Activated naive CD4-positive, alpha-beta T cell treated with anti-CD3 and anti-CD28 coated beads for 36 hours (primary cell): ENCODE results near the gene ZNF423. TPM values are rescaled to one million over a fixed set of nuclear protein-coding genes. Genes with fewer than 3 reads are reported as not detected.

Experiments
- CTCF ChIA-PET: fragments of 350-600 bp; sonication (Branson Sonifier 250); formaldehyde crosslinking; loops from one replicate; lab custom pipeline; 2021; ENCODE audit warnings: antibody characterized with exemption; lab: Charles Lee
- DNase-seq: peaks from one replicate; pipeline ENCODE4 v3.0.0-alpha.2; 2020
- H3K27ac Mint-ChIP-seq: one replicate; pipeline ENCODE4 v1.8.0; 2021; ENCODE audit warnings: mild to moderate bottlenecking, mixed read lengths
- H3K27me3 Mint-ChIP-seq: one replicate; pipeline ENCODE4 v1.8.0; 2021; ENCODE audit warnings: low read depth, mixed read lengths
- H3K36me3 Mint-ChIP-seq: one replicate; pipeline ENCODE4 v1.8.0; 2021; ENCODE audit warnings: low read depth, mixed read lengths
- H3K4me1 Mint-ChIP-seq: one replicate; pipeline ENCODE4 v1.8.0; 2021; ENCODE audit warnings: low read depth, mixed read lengths
- H3K4me3 Mint-ChIP-seq: one replicate; pipeline ENCODE4 v1.8.0; 2021; ENCODE audit warnings: mild to moderate bottlenecking, moderate library complexity, mixed read lengths
- H3K9me3 Mint-ChIP-seq: one replicate; pipeline ENCODE4 v1.8.0; 2021; ENCODE audit warnings: mixed read lengths
- intact Hi-C: fragments of 100-400 bp; cut with micrococcal nuclease; formaldehyde crosslinking; loops from one replicate; pipeline ENCODE4 v1.15.1; 2023
- total RNA-seq, 2 experiments: library from RNA; stranded (reverse); gene quantifications; one replicate each; pipeline ENCODE4 v1.2.3, GENCODE V29; 2021

The ZNF423 gene
- total RNA-seq, 2 experiments from 2014 or later, result 0.05 TPM; not detected in 1

DNA sequence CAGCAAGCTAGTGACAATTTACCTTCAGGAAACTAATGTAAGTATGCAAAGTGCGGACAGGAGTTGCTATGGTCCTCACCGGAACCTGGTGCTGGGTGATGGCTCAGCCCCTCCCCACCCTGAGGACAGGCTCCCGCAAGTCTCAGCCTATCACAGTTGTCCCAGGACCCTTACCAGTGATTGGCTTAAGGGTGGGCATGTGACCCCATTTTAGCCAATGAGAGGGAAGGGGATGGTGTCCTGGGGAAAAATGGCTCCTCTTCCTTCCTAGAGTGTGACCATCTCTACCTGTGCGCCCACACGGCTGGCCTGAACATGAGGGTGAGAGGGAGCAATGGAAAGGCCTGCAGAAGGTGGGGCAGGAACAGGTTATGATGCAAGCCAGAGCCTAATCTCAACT lies 401.9 kb downstream of the ZNF423 start:
- Mint-ChIP-seq H3K4me3 (no peak overlapping the region), H3K27me3 (no peaks in the 10 kb centered on the region), H3K36me3 (no peaks in the 10 kb centered on the region), H3K9me3 (no peaks in the 10 kb centered on the region), H3K27ac (no peak overlapping the region), H3K4me1 (no peaks in the 10 kb centered on the region)
- intact Hi-C loops, result no loop called here
- CTCF ChIA-PET, result no interaction called here
- no peak for DNase-seq

DNA sequence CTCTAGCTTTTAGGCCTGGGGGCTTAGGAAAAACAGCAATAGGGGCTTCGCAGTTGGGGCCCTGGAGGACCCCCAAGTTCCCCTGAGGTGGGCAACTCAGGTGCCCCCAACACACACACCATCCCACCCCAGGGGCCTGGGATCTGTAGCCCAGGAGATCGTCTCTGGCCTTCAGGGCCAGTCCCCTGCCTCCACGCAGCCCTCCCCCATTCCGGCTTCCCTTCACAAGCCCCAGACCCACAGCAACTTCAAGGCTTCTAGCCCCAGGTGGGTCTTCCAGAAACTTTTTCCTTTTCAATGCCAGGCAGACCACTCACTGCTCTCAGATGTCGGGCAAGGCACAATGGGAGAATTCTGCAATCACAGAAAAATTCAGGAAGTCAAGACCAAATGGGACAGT lies 402.9 kb downstream of the ZNF423 start:
- Mint-ChIP-seq H3K27me3 (no peaks in the 10 kb centered on the region), H3K4me1 (no peaks in the 10 kb centered on the region), H3K36me3 (no peaks in the 10 kb centered on the region), H3K9me3 (no peaks in the 10 kb centered on the region), H3K4me3 (no peak overlapping the region), H3K27ac (no peak overlapping the region)
- CTCF ChIA-PET, result no interaction called here
- intact Hi-C loops, result no loop called here
- no peak for DNase-seq

GRCh38 chr16:49452578-49452977 lies 403.3 kb downstream of the ZNF423 start:
- H3K9me3 Mint-ChIP-seq, result no peaks in the 10 kb centered on the region
- intact Hi-C loops, result no loop called here
- DNase-seq, result no peak
- H3K4me1 Mint-ChIP-seq, result no peaks in the 10 kb centered on the region
- no peak overlapping the region for H3K27ac Mint-ChIP-seq
- no peaks in the 10 kb centered on the region for H3K36me3 Mint-ChIP-seq
- H3K27me3 Mint-ChIP-seq, result no peaks in the 10 kb centered on the region
- H3K4me3 Mint-ChIP-seq, result no peak overlapping the region
- CTCF ChIA-PET, result no interaction called here

DNA sequence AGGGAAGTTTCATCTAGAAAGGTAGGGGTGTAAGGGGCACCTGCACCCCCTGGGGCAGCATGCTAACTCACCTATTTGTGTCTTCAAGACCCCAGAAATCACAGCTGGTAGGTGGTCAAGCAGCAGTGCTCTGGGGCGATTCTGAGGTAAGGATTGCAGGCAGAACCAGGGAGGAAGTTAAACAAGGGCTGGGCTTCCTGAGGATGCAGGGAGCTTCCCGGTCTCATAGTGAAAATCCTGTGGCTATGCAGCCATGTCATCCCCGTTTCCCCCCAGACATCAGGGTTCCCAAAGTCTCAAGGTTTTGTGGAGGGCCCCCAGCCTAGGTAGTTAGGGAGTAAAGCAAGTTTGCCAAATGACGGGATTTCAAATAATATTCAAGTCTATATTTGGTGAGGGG lies 403.8 kb downstream of the ZNF423 start:
- Mint-ChIP-seq H3K27ac (no peak overlapping the region), H3K4me1 (no peaks in the 10 kb centered on the region), H3K27me3 (no peaks in the 10 kb centered on the region), H3K4me3 (no peak overlapping the region), H3K36me3 (no peaks in the 10 kb centered on the region), H3K9me3 (no peaks in the 10 kb centered on the region)
- DNase-seq, result no peak
- CTCF ChIA-PET, result no interaction called here
- intact Hi-C loops, result no loop called here

DNA sequence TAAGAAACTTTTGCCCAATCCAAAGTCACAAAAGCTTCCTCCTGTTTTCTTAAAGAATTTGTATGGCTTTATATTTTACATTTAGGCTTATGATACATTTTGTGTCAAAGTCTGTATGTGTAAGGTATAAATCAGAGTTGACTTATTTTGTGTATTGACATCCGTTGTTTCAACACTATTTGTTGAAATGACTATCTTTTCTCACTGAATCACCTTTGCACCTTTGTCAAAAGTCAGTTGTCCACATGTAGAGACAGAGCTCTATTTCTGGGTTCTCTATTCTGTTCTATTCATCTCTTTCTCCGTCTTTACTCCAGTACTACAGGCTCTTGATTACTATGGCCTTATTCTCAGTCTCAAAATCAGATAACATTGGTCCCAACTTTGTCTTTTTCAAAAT lies 409.1 kb downstream of the ZNF423 start:
- no peak overlapping the region for H3K4me3 Mint-ChIP-seq
- no peaks in the 10 kb centered on the region for H3K9me3 Mint-ChIP-seq
- H3K27me3 Mint-ChIP-seq, result no peaks in the 10 kb centered on the region
- CTCF ChIA-PET, result interaction anchor here (1.2 to 1.8 kb wide), 4 partner anchors 39 to 148 kb away, joined by 3 to 5 read pairs (median 4); no protein-coding TSS in a partner anchor
- H3K4me1 Mint-ChIP-seq, result peaks cover 8% of the 10 kb centered on the region
- no peak for DNase-seq
- H3K27ac Mint-ChIP-seq, result no peak overlapping the region
- H3K36me3 Mint-ChIP-seq, result no peaks in the 10 kb centered on the region
- intact Hi-C loops, result no loop called here

- Mint-ChIP-seq H3K27me3 (no peaks in the 10 kb centered on the region), H3K36me3 (no peaks in the 10 kb centered on the region), H3K4me1 (peaks cover 23% of the 10 kb centered on the region), H3K9me3 (no peaks in the 10 kb centered on the region), H3K4me3 (no peak overlapping the region), H3K27ac (no peak overlapping the region)
- CTCF ChIA-PET, result interaction anchor here (0.6 to 0.7 kb wide), 2 partner anchors 164 to 401 kb away, joined by 3 read pairs; no protein-coding TSS in a partner anchor
- no peak for DNase-seq
- intact Hi-C loops, result loop anchor here (5.0 kb wide), 2 partner anchors 414 to 479 kb away; partner anchors contain the start of gene ZNF423
These were observed 412.3 kb downstream of the ZNF423 start for GRCh38 chr16:49443576-49443975.

DNA sequence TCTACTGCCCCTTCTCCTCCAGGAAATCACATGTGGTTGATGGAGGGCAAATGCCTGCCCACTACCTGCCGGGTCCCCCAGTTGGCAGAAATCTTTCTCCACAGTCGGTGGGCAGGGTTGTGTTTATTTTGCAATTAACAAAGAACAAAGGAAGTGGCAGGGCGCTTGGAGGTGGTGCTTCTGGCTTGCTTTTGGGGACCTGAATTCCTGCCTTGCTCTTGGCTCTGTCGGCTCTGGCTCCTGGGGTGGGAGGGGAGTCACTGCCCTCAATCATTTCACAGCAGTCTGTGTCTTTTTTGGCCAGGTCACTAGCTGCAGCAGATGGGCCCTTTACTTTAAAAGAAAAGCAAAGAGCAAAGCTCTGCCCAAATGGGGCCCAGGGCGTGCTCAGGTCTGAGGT lies 413.1 kb downstream of the ZNF423 start:
- Mint-ChIP-seq H3K27me3 (no peaks in the 10 kb centered on the region), H3K4me1 (peaks cover 23% of the 10 kb centered on the region), H3K27ac (no peak overlapping the region), H3K36me3 (no peaks in the 10 kb centered on the region), H3K4me3 (no peak overlapping the region), H3K9me3 (no peaks in the 10 kb centered on the region)
- CTCF ChIA-PET, result interaction anchor here (0.7 to 1.2 kb wide), 2 partner anchors 25 to 165 kb away, joined by 3 to 4 read pairs; no protein-coding TSS in a partner anchor
- DNase-seq, result no peak
- intact Hi-C loops, result loop anchor here (5.0 kb wide), 2 partner anchors 414 to 479 kb away; partner anchors contain the start of gene ZNF423

DNA sequence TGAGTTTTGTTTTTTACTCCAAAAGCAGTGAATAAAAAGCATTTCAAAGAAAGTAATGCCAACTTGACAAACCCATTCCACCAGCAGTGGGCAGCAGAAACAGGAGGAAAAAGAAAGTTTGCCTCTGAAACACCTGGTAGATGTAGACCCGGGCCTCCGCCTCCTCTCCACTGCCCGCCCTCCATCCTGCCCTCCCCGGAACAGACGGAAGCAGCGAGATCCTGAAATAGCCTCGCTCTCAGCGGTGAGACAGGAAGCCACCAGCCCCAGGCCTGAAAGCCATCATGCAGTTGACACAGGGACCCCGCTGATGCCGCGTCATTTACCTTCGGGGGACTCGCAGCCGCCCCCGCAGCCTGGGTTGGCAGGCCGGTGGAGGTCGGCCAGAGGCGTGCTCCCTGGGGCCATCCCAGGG lies 414.5 kb downstream of the ZNF423 start:
- Mint-ChIP-seq H3K9me3 (no peaks in the 10 kb centered on the region), H3K4me3 (peak overlapping the region; percentile 48), H3K4me1 (peaks cover 23% of the 10 kb centered on the region), H3K36me3 (no peaks in the 10 kb centered on the region), H3K27ac (no peak overlapping the region), H3K27me3 (no peaks in the 10 kb centered on the region)
- CTCF ChIA-PET, result no interaction called here
- intact Hi-C loops, result loop anchor here (1.0 to 5.0 kb wide), 6 partner anchors 22 to 481 kb away; partner anchors contain the start of gene ZNF423
- peak; percentile 91 for DNase-seq

DNA sequence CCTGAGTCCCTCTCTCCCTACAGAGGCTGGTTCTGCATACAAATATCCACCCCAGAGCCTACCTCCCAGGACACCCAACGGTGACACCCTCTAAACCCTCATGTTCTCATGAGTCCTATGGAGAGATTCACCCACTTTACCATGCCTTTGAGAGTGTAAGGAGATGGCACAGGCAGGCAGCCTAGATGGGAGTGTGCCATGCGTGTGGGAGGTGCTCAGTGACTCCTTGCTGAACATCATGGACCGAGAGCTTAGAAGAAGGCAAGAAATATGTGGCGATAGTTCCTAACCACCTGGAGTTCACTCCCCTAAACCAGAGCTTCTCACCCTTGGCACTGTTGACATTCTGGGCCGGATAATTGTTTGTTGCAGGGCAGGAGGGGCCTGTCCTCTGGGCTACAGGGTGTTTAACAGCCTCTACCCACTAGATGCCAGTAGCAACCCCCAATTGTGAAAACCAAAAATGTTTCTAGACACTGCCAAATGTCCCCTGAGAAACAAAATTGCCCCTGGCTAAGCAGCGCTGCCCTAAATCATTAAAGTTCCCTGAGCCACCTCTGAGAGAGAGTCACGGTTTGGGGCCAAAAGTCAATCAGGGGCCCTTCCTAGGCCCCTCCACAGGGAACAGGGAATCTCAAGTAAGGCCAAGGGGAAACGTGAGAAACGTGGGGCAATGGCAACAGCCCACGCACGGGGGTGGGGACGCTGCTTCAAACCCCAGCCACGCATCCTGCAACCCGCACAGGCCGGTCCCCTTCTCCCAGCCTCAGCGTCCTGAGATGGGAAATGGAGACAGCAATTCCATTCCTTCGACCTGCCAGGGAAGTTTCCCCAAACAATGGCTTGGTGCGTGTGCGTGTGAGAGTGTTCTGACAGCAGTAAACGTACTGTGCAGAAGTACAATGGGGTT lies 415.5 kb downstream of the ZNF423 start:
- intact Hi-C loops, result loop anchor here (1.0 to 5.0 kb wide), 6 partner anchors 23 to 482 kb away; partner anchors contain the start of gene ZNF423
- H3K27ac Mint-ChIP-seq, result no peak overlapping the region

DNA sequence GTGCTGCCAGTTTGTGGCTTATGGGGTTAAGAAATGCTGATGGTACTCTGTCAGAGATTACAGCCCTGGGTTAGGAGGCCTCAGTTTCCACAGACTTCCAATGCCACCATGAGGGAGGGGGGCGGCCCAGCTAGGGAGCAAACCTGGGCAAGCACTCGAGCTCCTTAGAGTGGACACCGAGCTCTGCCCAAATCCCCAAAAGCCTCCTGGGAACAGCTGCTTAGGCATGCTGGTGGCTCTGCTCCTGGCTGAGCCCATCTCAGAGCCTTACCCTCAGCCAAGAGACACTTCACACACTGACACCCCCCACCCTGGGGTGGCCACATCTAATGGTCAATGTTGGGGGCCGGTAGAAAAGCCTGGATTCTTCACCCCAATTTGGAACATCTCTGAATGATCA lies 416.2 kb downstream of the ZNF423 start:
- H3K9me3 Mint-ChIP-seq, result no peaks in the 10 kb centered on the region
- CTCF ChIA-PET, result interaction anchor here (0.9 to 1.6 kb wide), 3 partner anchors 12 to 32 kb away, joined by 3 to 5 read pairs (median 3); no protein-coding TSS in a partner anchor
- intact Hi-C loops, result loop anchor here (5.0 kb wide), 2 partner anchors 418 to 483 kb away; partner anchors contain the start of gene ZNF423
- H3K36me3 Mint-ChIP-seq, result no peaks in the 10 kb centered on the region
- no peaks in the 10 kb centered on the region for H3K27me3 Mint-ChIP-seq
- H3K4me3 Mint-ChIP-seq, result no peak overlapping the region
- H3K27ac Mint-ChIP-seq, result no peak overlapping the region
- no peak for DNase-seq
- peaks cover 22% of the 10 kb centered on the region for H3K4me1 Mint-ChIP-seq

More for the DNA sequence above, 415.5 kb downstream of the ZNF423 start:
- no peaks in the 10 kb centered on the region for H3K27me3 Mint-ChIP-seq
- H3K9me3 Mint-ChIP-seq, result no peaks in the 10 kb centered on the region
- H3K36me3 Mint-ChIP-seq, result no peaks in the 10 kb centered on the region
- CTCF ChIA-PET, result interaction anchor here (0.5 to 1.2 kb wide), 5 partner anchors 11 to 425 kb away, joined by 3 to 5 read pairs (median 3); no protein-coding TSS in a partner anchor
- DNase-seq, result no peak
- peaks cover 22% of the 10 kb centered on the region for H3K4me1 Mint-ChIP-seq
- no peak overlapping the region for H3K4me3 Mint-ChIP-seq

DNA sequence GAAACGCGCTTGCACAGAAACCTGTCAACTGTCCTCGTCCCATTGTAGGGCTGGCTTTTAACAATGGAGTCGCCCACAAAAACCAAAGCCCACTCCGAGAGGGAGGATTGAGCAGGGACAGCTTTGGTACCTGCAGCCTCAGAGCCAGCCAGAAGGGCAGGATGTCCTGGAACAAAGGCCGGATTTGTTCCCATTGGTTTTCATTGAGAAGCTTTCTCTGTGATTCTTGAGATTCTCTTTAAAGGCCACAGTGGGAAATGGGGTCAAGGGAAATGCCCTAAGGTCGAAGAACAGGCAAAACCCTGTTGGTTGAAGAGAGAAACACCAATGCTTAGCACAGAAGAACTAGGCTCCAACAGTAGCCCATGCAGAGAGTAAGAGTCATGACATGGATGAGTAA lies 416.9 kb downstream of the ZNF423 start:
- Mint-ChIP-seq H3K4me1 (peaks cover 22% of the 10 kb centered on the region), H3K4me3 (no peak overlapping the region), H3K9me3 (no peaks in the 10 kb centered on the region), H3K36me3 (no peaks in the 10 kb centered on the region), H3K27ac (no peak overlapping the region), H3K27me3 (no peaks in the 10 kb centered on the region)
- intact Hi-C loops, result no loop called here
- DNase-seq, result no peak
- CTCF ChIA-PET, result interaction anchor here (1.1 to 1.6 kb wide), 2 partner anchors 22 to 31 kb away, joined by 3 read pairs; no protein-coding TSS in a partner anchor
